Panc1 (cell line): ENCODE results near the gene PET100. TPM values are rescaled to one million over a fixed set of nuclear protein-coding genes. Genes with fewer than 3 reads are reported as not detected.

ENCODE experiments used
- ATAC-seq: fragments of 200-7000 bp; cut with Tn5 transposase; 2 replicates; pipeline ENCODE4 v1.9.1; 2020; ENCODE audit warnings: mild to moderate bottlenecking, moderate library complexity
- BruUV-seq: library from RNA; stranded (reverse); fragments of 400-500 nt; replicated peaks from 2 replicates; lab custom pipeline; 2021; lab: Mats Ljungman, UMichigan
- CTCF ChIA-PET: fragments of 300-600 bp; sonication (Branson Sonifier 250); formaldehyde crosslinking; loops from one replicate; lab custom pipeline; 2022; ENCODE audit warnings: antibody characterized with exemption; lab: Charles Lee
- POLR2A ChIA-PET: fragments of 300-600 bp; sonication (Branson Sonifier 250); formaldehyde crosslinking; loops from one replicate; lab custom pipeline; 2022; ENCODE audit warnings: antibody characterized with exemption; lab: Charles Lee
- DNase-seq: peaks from one replicate; pipeline ENCODE4 v3.0.0-alpha.2; 2010; ENCODE audit warnings: low read depth, low spot score
- H3K27ac ChIP-seq: 2 replicates; pipeline ENCODE4 v1.5.1; 2011; ENCODE audit warnings: mild to moderate bottlenecking, low read length, inconsistent platforms
- H3K27me3 ChIP-seq: fragments of 200-500 bp; sonication (Bioruptor generic); 2 replicates; pipeline ENCODE4 v1.6.0; 2014; ENCODE audit warnings: low read length, inconsistent platforms; ENCODE audit not compliant: control insufficient read depth, insufficient read depth
- H3K36me3 ChIP-seq: fragments of 200-500 bp; sonication (Bioruptor generic); 2 replicates; pipeline ENCODE4 v1.5.1; 2014; ENCODE audit warnings: inconsistent platforms, mild to moderate bottlenecking, low read length, moderate library complexity; ENCODE audit not compliant: control insufficient read depth, insufficient read depth
- H3K4me1 ChIP-seq: 2 replicates; pipeline ENCODE4 v1.5.1; 2011; ENCODE audit warnings: inconsistent platforms, mild to moderate bottlenecking, low read length, moderate library complexity; ENCODE audit not compliant: control insufficient read depth, insufficient read depth
- H3K4me3 ChIP-seq, 2 experiments: 2 replicates each; pipeline ENCODE4 v1.5.1; 2011 to 2012; ENCODE audit warnings: low read depth in 2 of 2, low read length in 2 of 2, mild to moderate bottlenecking in 2 of 2, inconsistent platforms in 1 of 2, moderate library complexity in 1 of 2
- H3K9me3 ChIP-seq: fragments of 200-500 bp; sonication (Bioruptor generic); 2 replicates; pipeline ENCODE4 v1.5.1; 2014; ENCODE audit warnings: low read depth, mild to moderate bottlenecking, inconsistent platforms, low read length, moderate library complexity; ENCODE audit not compliant: control insufficient read depth, insufficient read depth
- POLR2AphosphoS5 ChIP-seq: IDR thresholded peaks from 2 replicates; pipeline ENCODE4 v1.6.1; 2012; ENCODE audit warnings: mild to moderate bottlenecking, low read depth, low read length, moderate library complexity
- SIN3A ChIP-seq: IDR thresholded peaks from 2 replicates; pipeline ENCODE4 v1.6.1; 2012; ENCODE audit warnings: low read depth, mild to moderate bottlenecking, low read length, moderate library complexity, borderline replicate concordance; ENCODE audit not compliant: insufficient read depth
- TCF7L2 ChIP-seq: IDR thresholded peaks from 2 replicates; pipeline ENCODE4 v1.6.1; 2011; ENCODE audit warnings: mild to moderate bottlenecking, low read depth, low read length, inconsistent platforms
- in situ Hi-C: cut with HindIII; loops from 2 replicates; pipeline ENCODE4 v1.10.0; 2016; ENCODE audit warnings: low sequenced_read_pairs, low pct_unique_long_range_greater_than_20kb
- intact Hi-C: fragments of 100-400 bp; cut with micrococcal nuclease; formaldehyde crosslinking; loops from one replicate; pipeline ENCODE4 v1.10.0; 2022; ENCODE audit not compliant: unreplicated experiment
- total RNA-seq: library from RNA; stranded (reverse); gene quantifications from one replicate; pipeline ENCODE4 v1.2.1, GENCODE V29; 2021; ENCODE audit not compliant: unreplicated experiment
- TF ChIP-seq, protein P1 (sequence below), 2 experiments: IDR thresholded peaks; 2 replicates each; pipeline ENCODE4 v1.6.1; 2011 to 2012; ENCODE audit warnings: low read depth in 2 of 2, control low read depth in 1 of 2, low read length in 1 of 2, mild to moderate bottlenecking in 1 of 2, moderate library complexity in 1 of 2; ENCODE audit not compliant: insufficient read depth in 1 of 2
- TF ChIP-seq, protein P2 (sequence below): fragments of 450-650 bp; IDR thresholded peaks from 2 replicates; pipeline ENCODE4 v1.5.1; 2017; ENCODE audit warnings: mild to moderate bottlenecking

Gene PET100
- total RNA-seq, 1 experiment from 2014 or later = 109 TPM

DNA sequence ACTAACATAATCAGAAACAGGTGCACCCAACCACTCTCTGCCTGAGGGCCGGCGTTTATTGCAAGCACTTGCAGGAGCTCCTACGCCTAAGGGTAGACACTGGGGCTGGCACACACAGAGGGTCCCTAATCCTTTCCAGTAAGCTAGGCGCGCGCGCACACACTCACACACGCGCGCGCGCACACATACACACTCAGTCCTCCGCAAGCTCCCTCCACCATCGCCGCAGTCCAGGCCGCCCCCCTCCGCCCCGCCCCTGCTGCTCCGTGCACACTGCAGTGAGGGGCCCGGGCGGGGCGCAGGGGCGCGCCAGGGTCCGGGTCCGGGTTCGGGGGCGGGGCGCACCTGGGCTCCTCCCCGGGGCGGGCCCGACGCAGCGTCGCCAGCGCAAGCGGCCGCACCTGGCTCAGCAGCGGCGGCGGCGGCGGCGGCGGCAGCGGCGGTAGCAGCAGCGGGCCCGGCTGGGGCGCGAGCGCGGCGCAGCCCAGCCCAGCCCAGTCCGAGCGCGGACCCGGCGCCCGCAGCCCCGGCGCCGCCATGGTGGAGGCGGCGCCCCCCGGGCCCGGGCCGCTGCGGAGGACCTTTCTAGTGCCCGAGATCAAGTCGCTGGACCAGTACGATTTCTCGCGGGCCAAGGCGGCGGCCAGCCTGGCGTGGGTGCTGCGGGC is 34.0 kb upstream of the PET100 start, which contains the start of gene CAMSAP3:
Gene CAMSAP3, plus strand, starts transcription at position 398 of the 668 bp plus-strand sequence. Its CDS starts 140 bp downstream, at position 538.
- ChIA-PET CTCF (interaction anchor here (1.3 kb wide), 1 partner anchor 27 kb away, joined by 4 read pairs; no protein-coding TSS in a partner anchor), POLR2A (no interaction called here)
- Histone ChIP-seq H3K27ac (no peak within 1 kb of the TSS), H3K4me1 (no peaks in the 10 kb centered on the region), H3K27me3 (no peaks in the 10 kb centered on the region), H3K4me3 (peak within 1 kb of the TSS; percentile 34 to 35), H3K36me3 (no peaks in the 10 kb centered on the region; the same call in 1 of the 2 replicates), H3K9me3 (no peaks in the 10 kb centered on the region)
- ATAC-seq (peak; percentile 91), DNase-seq (no peak)
- in situ Hi-C loops (no loop called here), intact Hi-C loops (no loop called here)
- no TSS peak for BruUV-seq
- no peak for TF ChIP-seq POLR2AphosphoS5

DNA sequence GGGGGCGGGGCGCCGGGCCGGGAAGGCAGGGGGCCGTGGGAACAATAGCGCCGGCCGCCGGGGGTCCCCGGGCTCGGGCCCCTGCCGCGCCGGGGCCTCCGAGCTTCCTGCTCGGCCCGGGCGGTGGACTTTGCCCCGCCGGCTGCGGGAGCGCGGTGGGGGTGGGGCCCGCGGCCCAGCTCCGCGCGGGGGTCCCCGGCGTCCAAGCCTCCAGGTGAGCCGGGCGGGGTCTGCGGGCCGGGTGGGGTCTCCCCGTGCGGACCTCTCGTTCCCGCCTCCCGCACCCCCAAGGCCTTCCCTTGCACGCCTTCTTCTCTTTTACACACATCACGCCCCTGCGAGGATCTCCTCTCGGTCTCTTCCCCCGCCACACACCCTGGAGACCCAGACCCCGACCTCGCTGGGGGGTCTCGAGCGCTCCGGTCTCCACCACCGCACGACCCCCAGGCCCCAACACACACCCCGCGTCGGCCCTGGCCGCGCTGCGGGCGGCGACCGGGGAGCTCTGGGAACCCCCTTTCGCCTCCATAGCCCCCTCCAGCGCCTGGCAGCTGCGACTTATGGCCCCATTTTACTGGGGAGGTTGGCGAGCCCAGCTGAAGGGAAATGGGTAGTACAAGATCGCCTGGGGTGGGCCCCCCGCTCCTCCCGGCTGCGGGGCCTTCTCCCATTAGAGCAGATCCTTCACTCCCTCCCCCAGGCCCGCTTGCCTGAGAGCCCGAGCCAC is 33.2 kb upstream of the PET100 start:
- TF ChIP-seq, protein P1, sequence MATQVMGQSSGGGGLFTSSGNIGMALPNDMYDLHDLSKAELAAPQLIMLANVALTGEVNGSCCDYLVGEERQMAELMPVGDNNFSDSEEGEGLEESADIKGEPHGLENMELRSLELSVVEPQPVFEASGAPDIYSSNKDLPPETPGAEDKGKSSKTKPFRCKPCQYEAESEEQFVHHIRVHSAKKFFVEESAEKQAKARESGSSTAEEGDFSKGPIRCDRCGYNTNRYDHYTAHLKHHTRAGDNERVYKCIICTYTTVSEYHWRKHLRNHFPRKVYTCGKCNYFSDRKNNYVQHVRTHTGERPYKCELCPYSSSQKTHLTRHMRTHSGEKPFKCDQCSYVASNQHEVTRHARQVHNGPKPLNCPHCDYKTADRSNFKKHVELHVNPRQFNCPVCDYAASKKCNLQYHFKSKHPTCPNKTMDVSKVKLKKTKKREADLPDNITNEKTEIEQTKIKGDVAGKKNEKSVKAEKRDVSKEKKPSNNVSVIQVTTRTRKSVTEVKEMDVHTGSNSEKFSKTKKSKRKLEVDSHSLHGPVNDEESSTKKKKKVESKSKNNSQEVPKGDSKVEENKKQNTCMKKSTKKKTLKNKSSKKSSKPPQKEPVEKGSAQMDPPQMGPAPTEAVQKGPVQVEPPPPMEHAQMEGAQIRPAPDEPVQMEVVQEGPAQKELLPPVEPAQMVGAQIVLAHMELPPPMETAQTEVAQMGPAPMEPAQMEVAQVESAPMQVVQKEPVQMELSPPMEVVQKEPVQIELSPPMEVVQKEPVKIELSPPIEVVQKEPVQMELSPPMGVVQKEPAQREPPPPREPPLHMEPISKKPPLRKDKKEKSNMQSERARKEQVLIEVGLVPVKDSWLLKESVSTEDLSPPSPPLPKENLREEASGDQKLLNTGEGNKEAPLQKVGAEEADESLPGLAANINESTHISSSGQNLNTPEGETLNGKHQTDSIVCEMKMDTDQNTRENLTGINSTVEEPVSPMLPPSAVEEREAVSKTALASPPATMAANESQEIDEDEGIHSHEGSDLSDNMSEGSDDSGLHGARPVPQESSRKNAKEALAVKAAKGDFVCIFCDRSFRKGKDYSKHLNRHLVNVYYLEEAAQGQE (IDR thresholded peaks at IDR 0.05; ENCODE audit: insufficient read depth in 1 of 2, low read depth in 2 of 2, low read length in 1 of 2) = no peak
- TF ChIP-seq, protein P2, sequence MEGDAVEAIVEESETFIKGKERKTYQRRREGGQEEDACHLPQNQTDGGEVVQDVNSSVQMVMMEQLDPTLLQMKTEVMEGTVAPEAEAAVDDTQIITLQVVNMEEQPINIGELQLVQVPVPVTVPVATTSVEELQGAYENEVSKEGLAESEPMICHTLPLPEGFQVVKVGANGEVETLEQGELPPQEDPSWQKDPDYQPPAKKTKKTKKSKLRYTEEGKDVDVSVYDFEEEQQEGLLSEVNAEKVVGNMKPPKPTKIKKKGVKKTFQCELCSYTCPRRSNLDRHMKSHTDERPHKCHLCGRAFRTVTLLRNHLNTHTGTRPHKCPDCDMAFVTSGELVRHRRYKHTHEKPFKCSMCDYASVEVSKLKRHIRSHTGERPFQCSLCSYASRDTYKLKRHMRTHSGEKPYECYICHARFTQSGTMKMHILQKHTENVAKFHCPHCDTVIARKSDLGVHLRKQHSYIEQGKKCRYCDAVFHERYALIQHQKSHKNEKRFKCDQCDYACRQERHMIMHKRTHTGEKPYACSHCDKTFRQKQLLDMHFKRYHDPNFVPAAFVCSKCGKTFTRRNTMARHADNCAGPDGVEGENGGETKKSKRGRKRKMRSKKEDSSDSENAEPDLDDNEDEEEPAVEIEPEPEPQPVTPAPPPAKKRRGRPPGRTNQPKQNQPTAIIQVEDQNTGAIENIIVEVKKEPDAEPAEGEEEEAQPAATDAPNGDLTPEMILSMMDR = no peak
- no peak for TF ChIP-seq POLR2AphosphoS5
- no peak for TF ChIP-seq TCF7L2
- ChIA-PET POLR2A (no interaction called here), CTCF (interaction anchor here (0.6 to 1.3 kb wide), 2 partner anchors 10 to 28 kb away, joined by 4 read pairs; no protein-coding TSS in a partner anchor)
- in situ Hi-C loops = no loop called here
- intact Hi-C loops = no loop called here
- Histone ChIP-seq H3K4me1 (no peaks in the 10 kb centered on the region), H3K36me3 (no peaks in the 10 kb centered on the region; the same call in 1 of the 2 replicates), H3K27me3 (no peaks in the 10 kb centered on the region), H3K4me3 (peak overlapping the region; percentile 15 to 23; a peak in 3 of 4 replicates), H3K9me3 (no peaks in the 10 kb centered on the region), H3K27ac (no peak overlapping the region)
- ATAC-seq = no peak
- no TSS peak for BruUV-seq
- DNase-seq = no peak

DNA sequence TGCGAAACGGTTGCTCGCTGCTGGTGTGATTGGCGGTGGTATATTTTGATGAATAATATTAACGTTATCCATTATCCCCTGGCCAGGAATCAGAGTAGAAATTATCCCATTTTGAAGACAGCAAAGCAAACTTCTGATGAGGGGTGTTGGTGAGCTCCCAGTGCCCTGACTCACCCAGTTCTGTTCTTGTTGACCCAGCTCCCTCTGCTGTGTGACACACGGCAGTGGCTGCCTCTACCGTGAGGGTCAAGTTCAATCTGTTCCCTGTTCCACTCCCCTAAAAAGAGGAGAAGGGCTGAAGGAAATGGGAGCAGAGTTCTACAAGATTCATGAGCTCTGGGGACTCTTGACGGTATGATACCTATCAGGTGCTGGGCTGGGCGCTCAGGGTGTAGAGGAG is 31.9 kb upstream of the PET100 start:
- TF ChIP-seq, protein P1 (IDR thresholded peaks at IDR 0.05; ENCODE audit: insufficient read depth in 1 of 2, low read depth in 2 of 2, low read length in 1 of 2) = no peak
- TF ChIP-seq TCF7L2 = no peak
- no peak for TF ChIP-seq POLR2AphosphoS5
- TF ChIP-seq, protein P2 = no peak
- no peak for TF ChIP-seq SIN3A
- H3K27me3 ChIP-seq = no peaks in the 10 kb centered on the region
- POLR2A ChIA-PET = no interaction called here
- no peaks in the 10 kb centered on the region for H3K4me1 ChIP-seq
- H3K36me3 ChIP-seq = no peaks in the 10 kb centered on the region; the same call in 1 of the 2 replicates
- no TSS peak for BruUV-seq
- ATAC-seq = no peak
- CTCF ChIA-PET = no interaction called here
- H3K4me3 ChIP-seq = no peak overlapping the region
- in situ Hi-C loops = no loop called here
- no peak overlapping the region for H3K27ac ChIP-seq
- intact Hi-C loops = no loop called here
- no peaks in the 10 kb centered on the region for H3K9me3 ChIP-seq
- no peak for DNase-seq
